AG08395 (cell line): ENCODE results near the gene MBLAC1.

Experiments used
- DNase-seq: peaks from one replicate; pipeline ENCODE4 v3.0.0; 2012; ENCODE audit warnings: mixed read lengths, low spot score

MBLAC1 gene

GRCh38 chr7:100171087-100171681 lies 44.4 kb downstream of the MBLAC1 start:
- DNase-seq: no peak

GRCh38 chr7:100171840-100172239 lies 45.1 kb downstream of the MBLAC1 start:
- DNase-seq: no peak

- DNase-seq: no peak
Observed at GRCh38 chr7:100173806-100174495, 47.2 kb downstream of the MBLAC1 start.

GRCh38 chr7:100174582-100174981 lies 47.8 kb downstream of the MBLAC1 start:
- no peak for DNase-seq

- no peak for DNase-seq
Observed at GRCh38 chr7:100175296-100175935, 48.6 kb downstream of the MBLAC1 start.

GRCh38 chr7:100176096-100177044 lies 49.6 kb downstream of the MBLAC1 start:
- no peak for DNase-seq

- DNase-seq: peak; percentile 98
Observed at GRCh38 chr7:100177045-100178001, 50.6 kb downstream of the MBLAC1 start, which contains the start of the genes GPC2 and STAG3. GPC2 (minus strand) TSS chr7:100177381; CDS start chr7:100177199, 182 bp downstream. STAG3 (plus strand) TSS chr7:100177918; CDS start chr7:100180557, 2,639 bp downstream.
